Bronchial epithelial cell (primary cell): Measurements from ENCODE around the gene PANK1. TPM values are rescaled to one million over a fixed set of nuclear protein-coding genes. Genes with fewer than 3 reads are reported as not detected.
"Not testable (repeated sequence)": the region's sequence is repeated elsewhere in the genome, so short reads cannot be mapped to it uniquely, and the experiment has no call there.

Experiments
- DNase-seq: peaks from one replicate; pipeline ENCODE4 v3.0.0-alpha.2; 2010; ENCODE audit warnings: low read depth
- FAIRE-seq: peaks from 2 replicates; lab custom pipeline; 2011; peaks lifted over from hg19 to GRCh38; lab: Jason Lieb, UNC
- H3K27me3 ChIP-seq: 2 replicates; pipeline ENCODE4 v1.5.1; 2011; ENCODE audit warnings: low read length; ENCODE audit not compliant: control insufficient read depth, insufficient read depth
- H3K36me3 ChIP-seq: 2 replicates; pipeline ENCODE4 v1.5.1; 2011; ENCODE audit warnings: low read length; ENCODE audit not compliant: control insufficient read depth, insufficient read depth
- H3K4me3 ChIP-seq: 2 replicates; pipeline ENCODE4 v1.5.1; 2011; ENCODE audit warnings: mild to moderate bottlenecking, low read depth, low read length, control low read depth
- CTCF ChIP-seq: IDR thresholded peaks from 2 replicates; pipeline ENCODE4 v1.5.1; 2011; ENCODE audit warnings: mild to moderate bottlenecking, moderate library complexity, low read length, control low read depth, inconsistent platforms; ENCODE audit not compliant: insufficient read depth, severe bottlenecking
- total RNA-seq: library from RNA; depleted of rRNA; stranded (reverse); fragments of >200 nt; gene quantifications from 2 replicates; pipeline ENCODE4 v1.2.1, GENCODE V29; 2014

The PANK1 gene
- total RNA-seq, 1 donor from 2014 or later: 8.4 TPM

DNA sequence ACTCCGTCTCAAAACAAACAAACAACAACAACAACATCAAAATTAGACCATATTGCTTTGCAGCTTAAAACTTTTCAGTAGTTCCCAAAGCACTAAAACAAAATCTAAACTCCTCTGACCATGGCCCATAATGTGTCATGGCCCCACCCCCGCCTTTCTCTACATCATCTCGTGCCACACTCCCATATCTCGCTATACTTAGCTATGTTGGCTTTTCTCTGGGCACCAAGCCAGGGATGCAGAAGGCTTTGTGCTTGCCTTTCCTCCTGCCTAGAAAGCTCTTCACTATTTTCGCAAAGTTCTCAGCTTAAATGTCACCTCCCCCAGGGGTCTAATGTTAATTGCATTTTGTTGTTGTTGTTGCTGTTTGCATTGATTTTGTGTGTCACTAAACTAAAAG is 94.5 kb downstream of the PANK1 start:
- DNase-seq (no peak), FAIRE-seq (no peak)
- no peak overlapping the region for H3K4me3 ChIP-seq
- no peaks in the 10 kb centered on the region for H3K36me3 ChIP-seq
- no peak for TF ChIP-seq CTCF
- H3K27me3 ChIP-seq: no peaks in the 10 kb centered on the region

GRCh38 chr10:89549510-89549909 is 95.5 kb downstream of the PANK1 start:
- H3K36me3 ChIP-seq: no peaks in the 10 kb centered on the region
- no peak for TF ChIP-seq CTCF
- H3K4me3 ChIP-seq: no peak overlapping the region
- no peaks in the 10 kb centered on the region for H3K27me3 ChIP-seq
- FAIRE-seq (no peak), DNase-seq (peak; percentile 68)

- FAIRE-seq: no peak
- DNase-seq: no peak
- TF ChIP-seq CTCF: no peak
- H3K36me3 ChIP-seq: no peaks in the 10 kb centered on the region
- H3K27me3 ChIP-seq: no peaks in the 10 kb centered on the region
- no peak overlapping the region for H3K4me3 ChIP-seq
Measured at GRCh38 chr10:89548673-89549072, 96.4 kb downstream of the PANK1 start.

GRCh38 chr10:89547853-89548513 is 97.1 kb downstream of the PANK1 start:
- H3K4me3 ChIP-seq: no peak overlapping the region
- FAIRE-seq (peak; percentile 52), DNase-seq (no peak)
- no peaks in the 10 kb centered on the region for H3K36me3 ChIP-seq
- H3K27me3 ChIP-seq: no peaks in the 10 kb centered on the region
- TF ChIP-seq CTCF: no peak

- H3K27me3 ChIP-seq, H3K36me3 ChIP-seq, DNase-seq, H3K4me3 ChIP-seq, FAIRE-seq: not testable (repeated sequence)
Measured at GRCh38 chr10:89546651-89547050, 98.4 kb downstream of the PANK1 start.

- no peak overlapping the region for H3K4me3 ChIP-seq
- TF ChIP-seq CTCF: no peak
- peak; percentile 79 for DNase-seq
- no peak for FAIRE-seq
- no peaks in the 10 kb centered on the region for H3K27me3 ChIP-seq
- H3K36me3 ChIP-seq: no peaks in the 10 kb centered on the region
Measured at GRCh38 chr10:89543841-89544240, 101.2 kb downstream of the PANK1 start.
